ENCODE data around the gene ALB. TPM values are rescaled to one million over a fixed set of nuclear protein-coding genes. Genes with fewer than 3 reads are reported as not detected.

ALB gene
- total RNA-seq, 2 experiments from 2014 or later: 0.47 to 0.63 TPM

- Mint-ChIP-seq H3K27me3 (peaks cover 19% of the 10 kb centered on the region), H3K27ac (no peak overlapping the region), H3K4me3 (no peak overlapping the region), H3K4me1 (ENCODE audit: low read depth) (no peaks in the 10 kb centered on the region), H3K9me3 (no peaks in the 10 kb centered on the region), H3K36me3 (ENCODE audit: low read depth) (no peaks in the 10 kb centered on the region)
- CTCF ChIA-PET: no interaction called here
- Histone ChIP-seq H3K27me3 (ENCODE audit: control insufficient read depth in 1 of 2, insufficient read depth in 2 of 2, low read length in 2 of 2) (no peaks in the 10 kb centered on the region), H3K27ac (ENCODE audit: low read depth in 1 of 2, low read length in 2 of 2) (no peak overlapping the region), H3K4me3 (ENCODE audit: low read length) (no peak overlapping the region), H3K36me3 (ENCODE audit: insufficient read depth, low read length) (no peaks in the 10 kb centered on the region), H3K4me1 (ENCODE audit: insufficient read depth, low read length) (no peaks in the 10 kb centered on the region), H3K9me3 (ENCODE audit: control insufficient read depth in 1 of 2, insufficient read depth in 1 of 2, low read length in 2 of 2) (no peaks in the 10 kb centered on the region)
- POLR2A ChIA-PET: no interaction called here
- ATAC-seq (ENCODE audit: poor library complexity) (no peak), DNase-seq (no peak)
- intact Hi-C loops (cut with DNase I, micrococcal nuclease): no loop called here
- TF ChIP-seq CTCF (IDR thresholded peaks at IDR 0.05): no peak
Observed at GRCh38 chr4:73440653-73441052, 36.6 kb downstream of the ALB start.

DNA sequence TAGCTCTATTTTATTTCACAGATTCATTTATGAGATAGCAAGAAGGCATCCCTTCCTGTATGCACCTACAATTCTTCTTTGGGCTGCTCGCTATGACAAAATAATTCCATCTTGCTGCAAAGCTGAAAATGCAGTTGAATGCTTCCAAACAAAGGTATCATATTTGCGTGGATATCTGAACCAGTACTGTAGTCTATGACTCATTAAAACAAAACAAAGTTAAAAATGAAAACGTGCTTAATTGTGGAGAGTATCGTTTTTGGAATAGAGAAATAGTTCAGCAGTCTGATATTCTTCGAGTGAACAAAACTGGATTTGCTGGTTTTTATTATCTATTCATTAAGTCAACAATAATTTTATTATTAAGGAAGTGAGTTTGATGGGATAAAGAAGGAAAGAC lies 38.2 kb downstream of the ALB start:
- Histone ChIP-seq H3K9me3 (ENCODE audit: control insufficient read depth in 1 of 2, insufficient read depth in 1 of 2, low read length in 2 of 2) (no peaks in the 10 kb centered on the region), H3K4me3 (ENCODE audit: low read length) (no peak overlapping the region), H3K27ac (ENCODE audit: low read depth in 1 of 2, low read length in 2 of 2) (no peak overlapping the region), H3K36me3 (ENCODE audit: insufficient read depth, low read length) (no peaks in the 10 kb centered on the region), H3K27me3 (ENCODE audit: control insufficient read depth in 1 of 2, insufficient read depth in 2 of 2, low read length in 2 of 2) (no peaks in the 10 kb centered on the region), H3K4me1 (ENCODE audit: insufficient read depth, low read length) (no peaks in the 10 kb centered on the region)
- Mint-ChIP-seq H3K9me3 (no peaks in the 10 kb centered on the region), H3K27me3 (peaks cover 23% of the 10 kb centered on the region), H3K27ac (no peak overlapping the region), H3K36me3 (ENCODE audit: low read depth) (no peaks in the 10 kb centered on the region), H3K4me3 (no peak overlapping the region), H3K4me1 (ENCODE audit: low read depth) (no peaks in the 10 kb centered on the region)
- ATAC-seq (ENCODE audit: poor library complexity) (no peak), DNase-seq (no peak)
- intact Hi-C loops (cut with DNase I, micrococcal nuclease): no loop called here
- CTCF ChIA-PET: no interaction called here
- POLR2A ChIA-PET: no interaction called here
- TF ChIP-seq CTCF (IDR thresholded peaks at IDR 0.05): no peak

DNA sequence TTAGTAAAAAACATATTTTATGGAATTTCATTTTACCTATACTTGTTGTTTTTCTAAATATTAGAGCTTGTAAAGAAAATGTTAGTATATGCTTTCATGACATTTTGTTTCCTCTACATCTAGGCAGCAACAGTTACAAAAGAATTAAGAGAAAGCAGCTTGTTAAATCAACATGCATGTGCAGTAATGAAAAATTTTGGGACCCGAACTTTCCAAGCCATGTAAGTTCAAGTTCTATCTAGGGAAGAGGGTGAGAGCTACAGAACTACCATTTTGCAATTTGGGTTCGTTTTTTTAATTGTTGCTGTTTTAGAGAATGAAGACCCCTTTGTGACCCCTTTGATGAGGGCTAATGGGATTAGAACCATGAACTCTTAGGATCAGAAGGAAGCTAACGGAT lies 39.1 kb downstream of the ALB start:
- intact Hi-C loops (cut with DNase I, micrococcal nuclease): no loop called here

More for the DNA sequence above, 39.1 kb downstream of the ALB start:
- DNase-seq (no peak), ATAC-seq (ENCODE audit: poor library complexity) (no peak)
- Histone ChIP-seq H3K27me3 (ENCODE audit: control insufficient read depth in 1 of 2, insufficient read depth in 2 of 2, low read length in 2 of 2) (no peaks in the 10 kb centered on the region), H3K4me3 (ENCODE audit: low read length) (no peak overlapping the region), H3K36me3 (ENCODE audit: insufficient read depth, low read length) (no peaks in the 10 kb centered on the region), H3K27ac (ENCODE audit: low read depth in 1 of 2, low read length in 2 of 2) (no peak overlapping the region), H3K9me3 (ENCODE audit: control insufficient read depth in 1 of 2, insufficient read depth in 1 of 2, low read length in 2 of 2) (no peaks in the 10 kb centered on the region), H3K4me1 (ENCODE audit: insufficient read depth, low read length) (no peaks in the 10 kb centered on the region)
- Mint-ChIP-seq H3K36me3 (ENCODE audit: low read depth) (no peaks in the 10 kb centered on the region), H3K27me3 (peaks cover 33% of the 10 kb centered on the region), H3K9me3 (no peaks in the 10 kb centered on the region), H3K4me3 (no peak overlapping the region), H3K27ac (no peak overlapping the region), H3K4me1 (ENCODE audit: low read depth) (no peaks in the 10 kb centered on the region)
- ChIA-PET POLR2A (no interaction called here), CTCF (interaction anchor here (0.9 kb wide), 1 partner anchor 11 kb away, joined by 3 read pairs; no protein-coding TSS in a partner anchor)
- TF ChIP-seq CTCF (IDR thresholded peaks at IDR 0.05): no peak
